Stimulated activated CD4-positive, alpha-beta T cell treated with anti-CD3 and anti-CD28 coated beads, Interleukin-1b, Interleukin-23, amount 100 ng/mL, for 24 hours (primary cell): Measurements from ENCODE around the gene UNC13D.
A peak's percentile ranks its signal among the peaks of the same experiment; 100 is the strongest.
"Not testable (repeated sequence)": the region's sequence is repeated elsewhere in the genome, so short reads cannot be mapped to it uniquely, and the experiment has no call there.

Source experiments
- DNase-seq, 4 experiments: peaks; one replicate each; pipeline ENCODE4 v3.0.0-alpha.2; 2020; ENCODE audit warnings: low read depth in 4 of 4, low spot score in 1 of 4

UNC13D gene

GRCh38 chr17:75875182-75875939 lies 31.2 kb upstream of the UNC13D start:
- DNase-seq, result no peak

DNA sequence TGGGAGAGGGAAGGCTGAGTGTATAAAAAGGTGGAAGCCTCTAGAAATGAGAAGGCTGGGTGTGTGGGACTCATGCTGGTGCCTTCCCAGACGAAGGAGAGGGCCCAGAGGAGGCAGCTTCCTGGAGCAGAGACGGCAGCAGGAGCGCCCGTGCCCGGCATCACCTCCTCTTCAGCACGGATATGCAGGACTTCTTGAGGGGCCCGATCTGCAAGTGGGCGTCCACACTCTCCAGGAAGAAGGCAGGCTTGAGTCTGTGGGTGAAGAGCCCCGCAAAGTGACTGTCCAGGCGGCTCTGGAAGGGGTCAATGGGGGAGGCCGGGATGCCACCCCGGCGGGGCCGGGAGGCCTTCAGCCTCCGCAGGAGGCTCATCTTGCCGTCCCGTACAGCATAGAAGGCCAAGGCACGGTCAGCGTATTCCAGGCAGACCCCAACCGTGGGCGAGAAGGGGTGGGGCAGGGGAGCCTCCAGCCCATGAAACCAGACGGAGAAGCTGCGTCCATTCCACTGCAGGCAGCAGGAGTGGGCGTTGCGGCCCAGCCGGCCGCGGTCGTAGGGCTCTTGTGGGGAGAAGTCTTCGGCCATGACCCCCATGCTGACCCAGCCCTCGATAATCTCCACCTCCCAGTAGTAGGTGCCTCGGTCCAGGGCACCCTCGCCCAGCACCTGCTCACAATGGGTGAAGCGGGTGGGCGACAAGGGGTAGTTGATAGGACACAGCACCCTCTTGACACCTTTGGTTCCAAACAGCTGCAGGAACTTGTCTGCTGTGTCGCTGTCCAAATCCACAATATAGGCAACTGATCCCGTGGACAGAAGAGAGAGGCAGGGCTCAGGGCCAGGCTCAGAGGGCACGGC lies 30.3 kb upstream of the UNC13D start:
- DNase-seq, result no peak

GRCh38 chr17:75873587-75874322 lies 29.6 kb upstream of the UNC13D start:
- DNase-seq, result no peak

DNA sequence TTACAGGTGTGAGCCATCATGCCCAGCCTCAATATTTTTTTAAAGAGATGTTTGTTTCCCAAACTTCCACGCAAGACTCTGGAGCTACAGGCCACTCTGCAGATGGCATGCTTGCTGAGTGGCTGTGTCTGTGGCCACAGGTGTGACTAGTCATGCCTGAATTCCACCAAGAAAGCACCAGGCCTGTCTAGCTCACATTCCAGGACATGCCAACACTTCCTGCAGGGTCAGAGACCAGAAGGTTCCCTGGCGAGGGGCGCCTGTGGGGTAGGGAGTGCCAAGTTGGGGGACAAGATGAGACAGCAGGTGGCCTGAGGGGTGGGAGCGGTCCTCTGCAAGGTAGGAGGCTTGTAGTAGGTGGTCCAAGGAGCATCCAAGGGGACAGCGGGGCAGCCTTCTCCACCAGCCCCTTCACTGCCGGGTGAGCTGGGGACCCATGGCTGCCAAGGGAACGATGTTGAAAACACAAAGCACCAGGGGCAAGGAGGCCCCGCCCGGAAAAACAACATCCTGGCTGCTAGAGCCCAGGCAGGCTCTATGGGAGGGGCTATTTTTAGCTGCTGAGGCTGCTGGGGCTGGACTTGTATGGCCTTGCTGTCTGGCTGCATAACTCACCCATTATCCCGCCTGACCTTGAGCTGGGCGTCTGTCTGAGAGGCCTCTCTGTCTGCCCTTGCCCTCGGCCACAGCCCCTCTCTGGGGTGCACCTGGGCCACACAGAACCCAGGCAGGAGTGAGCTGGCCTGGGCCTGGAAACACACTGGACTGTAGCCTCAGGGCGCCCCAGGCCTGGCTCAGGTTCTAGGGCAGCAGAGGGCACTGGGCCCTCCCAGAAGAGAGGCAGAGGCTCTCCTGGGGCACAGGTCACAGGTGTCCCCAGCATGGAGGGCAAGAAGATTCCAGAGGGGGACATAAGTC lies 28.5 kb upstream of the UNC13D start:
- no peak for DNase-seq

DNA sequence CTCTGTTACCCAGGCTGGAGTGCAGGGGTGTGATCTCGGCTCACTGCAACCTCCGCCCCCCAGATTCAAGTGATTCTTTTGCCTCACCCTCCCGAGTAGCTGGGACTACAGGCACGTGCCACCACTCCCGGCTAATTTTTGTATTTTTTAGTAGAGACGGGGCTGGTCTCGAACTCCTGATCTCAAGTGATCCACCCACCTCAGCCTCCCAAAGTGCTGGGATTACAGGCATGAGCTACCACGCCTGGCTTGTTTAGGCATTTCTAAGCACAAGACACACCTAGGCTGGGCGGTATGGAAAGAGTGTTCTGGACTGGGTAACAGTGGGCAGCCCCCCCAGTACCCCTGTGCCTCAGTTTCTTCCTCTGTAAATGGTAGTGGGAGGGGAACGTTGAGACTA lies 26.0 kb upstream of the UNC13D start:
- DNase-seq, result not testable (repeated sequence)

DNA sequence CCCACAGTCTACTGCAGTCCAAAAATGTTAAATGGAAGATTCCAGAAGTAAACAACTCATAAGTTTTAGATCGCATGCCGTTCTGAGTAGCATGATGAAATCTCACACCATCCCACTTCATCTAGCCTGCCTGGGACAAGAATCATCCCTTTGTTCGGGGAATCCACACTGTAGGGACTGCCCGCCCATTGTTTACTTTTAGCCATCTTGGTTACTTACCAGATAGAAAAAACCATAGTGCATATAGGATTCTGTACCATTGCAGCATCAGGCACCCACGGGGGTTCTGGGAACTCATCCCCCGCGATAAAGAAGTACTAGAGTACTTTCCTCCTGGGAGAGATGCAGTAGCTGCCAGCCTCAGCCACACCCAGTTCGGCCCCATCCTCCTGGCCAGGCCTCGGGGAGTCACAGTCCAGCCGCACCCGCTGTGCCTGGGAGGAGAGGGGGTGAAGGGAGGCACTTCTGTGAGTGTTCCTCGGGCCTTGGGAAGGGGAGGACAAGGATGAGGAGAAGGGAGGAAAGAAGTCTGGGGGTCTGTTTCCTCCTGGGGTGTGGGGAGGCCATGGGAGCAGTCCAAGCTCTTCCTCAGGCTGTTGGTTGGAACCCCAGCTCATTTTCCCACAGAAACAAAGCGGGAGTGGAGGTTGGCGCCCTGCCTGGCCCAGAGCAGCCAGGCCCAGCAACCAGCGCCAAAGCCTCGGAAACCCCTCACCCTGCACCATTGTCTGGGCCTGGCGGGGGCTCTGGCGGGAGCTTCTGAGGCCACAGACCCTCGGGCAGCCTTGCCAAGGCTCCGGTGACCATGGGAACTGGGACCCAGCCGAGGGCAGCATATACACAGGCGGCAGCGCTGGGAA lies 25.3 kb upstream of the UNC13D start:
- no peak for DNase-seq

DNA sequence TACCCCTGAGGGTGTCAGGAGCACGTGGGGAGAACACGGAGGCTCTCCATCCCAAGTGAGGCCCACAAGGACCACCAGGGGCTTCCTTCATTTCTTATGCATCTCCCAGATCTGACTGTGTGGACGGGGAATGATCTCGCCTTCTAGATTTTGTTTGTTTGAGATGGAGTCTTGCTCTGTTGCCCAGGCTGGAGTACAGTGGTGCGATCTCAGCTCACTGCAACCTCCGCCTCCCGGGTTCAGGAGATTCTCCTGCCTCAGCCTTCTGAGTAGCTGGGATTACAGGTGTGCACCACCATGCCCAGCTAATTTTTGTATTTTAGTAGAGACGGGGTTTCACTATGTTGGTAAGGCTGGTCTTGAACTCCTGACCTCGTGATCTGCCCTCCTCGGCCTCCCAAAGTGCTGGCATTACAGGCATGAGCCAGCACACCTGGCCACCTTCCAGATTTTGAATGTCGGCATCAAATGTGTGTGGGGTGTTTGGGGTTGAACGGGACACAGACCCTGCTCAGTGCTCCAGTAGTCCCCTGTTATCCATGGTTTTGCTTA lies 24.6 kb upstream of the UNC13D start:
- not testable (repeated sequence) for DNase-seq

DNA sequence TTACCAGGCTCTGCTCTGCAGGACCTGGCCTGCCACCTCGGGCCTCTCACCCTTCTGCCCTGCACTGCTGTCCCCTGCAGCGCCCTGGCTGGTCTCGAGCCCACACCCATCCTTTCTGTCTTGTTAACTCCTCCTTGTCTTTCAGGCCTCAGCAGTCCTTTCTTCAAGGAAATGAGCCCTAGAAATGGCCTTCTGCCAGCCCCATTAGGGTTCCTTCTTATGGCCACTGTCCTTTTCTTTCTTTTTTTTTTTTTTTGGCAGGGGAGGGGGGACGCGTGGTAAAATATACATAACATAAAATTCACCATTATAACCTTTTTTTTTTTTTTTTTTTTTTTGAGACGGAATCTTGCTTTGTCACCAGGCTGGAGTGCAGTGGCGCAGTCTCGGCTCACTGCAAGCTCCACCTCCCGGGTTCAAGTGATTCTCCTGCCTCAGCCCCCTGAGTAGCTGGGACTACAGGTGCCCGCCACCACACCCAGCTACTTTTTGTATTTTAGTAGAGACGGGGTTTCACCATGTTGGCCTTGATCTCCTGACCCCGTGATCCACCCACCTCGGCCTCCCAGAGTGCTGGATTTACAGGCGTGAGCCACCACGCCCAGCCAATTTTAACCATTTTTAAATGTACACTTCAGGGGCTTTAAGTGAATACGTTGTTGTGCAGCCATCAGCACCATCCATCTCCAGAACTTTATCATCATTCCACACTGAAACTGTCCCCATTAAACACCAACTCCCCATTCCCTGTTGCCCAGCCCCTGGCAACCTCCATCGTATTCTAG lies 21.4 kb upstream of the UNC13D start:
- DNase-seq, result not testable (repeated sequence)

- not testable (repeated sequence) for DNase-seq
These were observed 20.7 kb upstream of the UNC13D start for GRCh38 chr17:75864887-75865286.

DNA sequence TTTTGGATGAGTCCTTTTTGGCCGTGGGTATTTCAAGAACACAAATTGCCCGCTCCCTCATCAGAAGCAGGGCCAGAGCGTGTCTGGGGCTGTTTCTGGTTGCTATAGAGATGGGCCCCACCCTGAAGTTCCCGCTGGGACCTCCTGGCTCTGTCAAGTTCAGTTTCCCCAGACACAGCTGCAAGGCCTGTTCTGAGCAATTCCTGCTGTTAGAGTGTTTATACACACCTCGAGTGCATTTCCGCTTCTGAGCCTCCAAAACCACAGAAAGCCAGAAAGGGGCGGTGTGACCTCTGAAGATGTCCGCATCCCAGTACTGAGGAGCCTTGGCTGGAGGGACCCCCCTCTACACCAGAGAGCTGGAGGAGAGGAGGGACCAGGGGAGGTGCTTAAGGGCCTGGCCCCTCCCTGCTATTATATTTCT lies 20.3 kb upstream of the UNC13D start:
- DNase-seq, result no peak

GRCh38 chr17:75861927-75862317 lies 17.7 kb upstream of the UNC13D start:
- no peak for DNase-seq

DNA sequence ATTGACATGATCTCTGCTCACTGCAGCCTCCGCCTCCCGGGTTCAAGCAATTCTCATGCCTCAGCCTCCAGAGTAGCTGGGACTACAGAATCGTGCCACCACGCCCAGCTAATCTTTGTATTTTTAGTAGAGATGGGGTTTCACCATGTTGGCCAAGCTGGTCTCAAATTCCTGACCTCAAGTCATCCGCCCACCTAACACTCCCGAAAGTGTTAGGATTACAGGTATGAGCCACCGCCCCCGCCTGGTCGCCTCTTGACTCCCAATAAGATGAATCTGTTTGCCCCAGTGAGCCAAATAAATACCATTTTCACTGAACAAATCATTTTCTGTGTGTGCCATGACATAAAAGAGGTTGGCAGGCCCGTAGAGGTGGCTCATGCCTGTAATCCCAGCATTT lies 15.2 kb upstream of the UNC13D start:
- not testable (repeated sequence) for DNase-seq

DNA sequence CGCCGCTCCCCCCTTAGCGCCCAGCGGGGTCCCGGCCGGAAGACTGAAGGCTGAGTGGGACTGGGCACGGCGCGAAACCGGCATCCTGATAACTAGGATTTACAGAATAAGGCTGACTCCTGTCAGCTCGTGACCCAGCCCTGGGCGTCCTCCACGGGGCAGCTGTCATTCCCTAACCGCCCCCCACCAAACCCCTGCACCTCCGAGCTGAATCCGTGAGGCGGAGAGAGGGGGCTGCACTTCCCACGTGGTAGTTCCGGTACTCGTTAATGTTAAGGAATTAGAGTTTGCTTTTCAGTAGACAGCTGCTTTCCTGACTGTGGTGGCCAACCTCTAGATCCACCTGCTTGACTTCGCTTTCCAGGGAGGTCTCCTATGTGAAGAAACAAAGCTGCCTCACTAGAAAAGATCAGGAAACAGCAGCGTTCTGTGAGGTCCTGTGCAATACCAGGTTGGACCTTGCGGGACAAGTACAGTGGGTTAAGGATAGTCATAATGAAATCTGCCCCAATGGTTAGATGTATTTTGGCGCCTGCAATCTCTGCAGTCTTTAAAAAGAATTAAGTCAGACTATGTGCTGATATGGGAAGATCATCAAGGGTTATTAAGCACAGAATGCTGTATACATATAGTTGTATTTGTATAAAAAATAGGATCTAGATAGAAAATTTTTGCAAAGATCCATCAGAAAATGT lies 12.0 kb upstream of the UNC13D start:
- no peak for DNase-seq

- DNase-seq, result peak; percentile 87 to 98 (median 96)
These were observed 11.3 kb upstream of the UNC13D start, which contains the start of gene WBP2 for GRCh38 chr17:75855310-75856061. Gene WBP2, minus strand, starts transcription at chr17:75855335. Its CDS starts 38 bp downstream, at chr17:75855297.

DNA sequence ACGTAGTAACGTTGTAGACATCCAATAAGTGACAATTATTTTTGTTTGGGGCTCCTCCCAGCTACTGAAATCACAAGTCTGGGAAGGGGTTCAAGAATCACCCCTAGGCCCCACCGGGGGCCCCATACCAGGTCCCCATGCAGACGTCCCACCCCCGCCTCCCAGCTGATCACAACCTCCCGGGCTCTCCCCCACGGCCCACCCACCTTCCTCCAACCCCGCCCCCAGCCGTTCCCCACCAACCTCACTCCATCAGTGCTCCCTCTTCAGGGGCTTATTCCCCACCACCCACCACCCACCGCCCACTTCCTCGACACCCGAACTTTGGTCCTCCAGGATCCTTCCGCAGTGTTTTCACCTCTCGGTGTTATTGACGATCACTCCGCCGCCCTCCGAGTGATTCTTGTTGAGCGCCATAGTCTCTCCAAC lies 10.7 kb upstream of the UNC13D start:
- no peak for DNase-seq

DNA sequence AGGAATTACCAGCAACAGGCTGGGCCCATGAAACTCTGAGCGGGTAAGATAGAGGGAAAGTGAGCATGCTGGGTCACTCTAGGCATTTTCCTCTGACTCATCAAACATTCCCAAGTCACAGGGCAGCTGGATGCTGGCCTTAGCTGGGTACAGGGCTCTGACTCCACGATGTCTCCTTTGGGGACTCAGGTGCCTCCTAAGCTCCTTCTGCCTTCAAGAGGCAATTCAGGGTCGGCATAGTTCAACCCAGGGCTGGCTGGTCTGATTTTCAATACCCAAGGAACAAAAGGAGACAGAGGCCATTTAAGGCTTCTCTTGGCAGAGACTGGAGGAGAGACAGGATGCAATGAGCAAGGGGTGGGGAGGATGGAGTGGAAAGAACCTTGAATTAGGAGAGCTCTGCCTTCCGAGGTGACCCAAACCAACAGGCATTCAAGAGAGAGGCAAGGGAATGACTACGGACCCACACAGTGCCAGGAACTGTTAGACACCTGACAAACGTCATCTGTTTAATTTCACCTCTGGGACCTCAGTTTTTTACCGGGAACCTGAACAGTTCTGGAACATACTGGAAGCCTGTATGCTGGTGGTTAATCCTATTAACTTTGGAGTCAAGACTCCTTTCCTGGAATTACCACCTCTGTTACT lies 10.0 kb upstream of the UNC13D start:
- DNase-seq, result no peak

GRCh38 chr17:75853433-75853832 lies 9.2 kb upstream of the UNC13D start:
- no peak for DNase-seq
